GM19351 (cell line): ENCODE measurements around the gene DNMBP.
"Not testable (repeated sequence)": the region's sequence is repeated elsewhere in the genome, so short reads cannot be mapped to it uniquely, and the experiment has no call there.

Experiments used
- ATAC-seq: cut with Tn5 transposase; IDR thresholded peaks from one replicate; pipeline ENCODE4 v1.9.1; 2021; ENCODE audit warnings: mild to moderate bottlenecking, moderate library complexity; ENCODE audit not compliant: unreplicated experiment

DNMBP gene

GRCh38 chr10:99958806-99959205, 50.9 kb downstream of the DNMBP start:
- ATAC-seq: no peak

DNA sequence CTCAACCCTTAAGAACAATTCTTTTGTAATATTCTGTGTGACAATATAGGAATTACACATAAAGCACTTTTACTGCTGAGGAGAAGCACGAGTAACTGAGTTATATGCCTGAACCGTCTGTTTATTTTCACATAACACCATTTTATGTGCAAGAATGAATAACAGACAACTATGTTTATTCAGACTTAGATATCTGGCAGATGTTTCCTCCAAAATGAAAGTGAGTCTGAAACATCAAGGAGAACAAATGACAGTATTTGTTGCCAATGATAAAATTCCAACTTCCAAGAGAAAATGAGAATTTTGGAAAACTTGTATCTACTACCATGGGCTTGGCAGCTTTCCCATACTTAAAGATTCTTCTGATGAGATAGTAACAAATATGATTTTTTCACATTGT, 51.4 kb downstream of the DNMBP start:
- no peak for ATAC-seq

GRCh38 chr10:99953510-99953909, 56.2 kb downstream of the DNMBP start:
- ATAC-seq: not testable (repeated sequence)

GRCh38 chr10:99952799-99953198, 56.9 kb downstream of the DNMBP start:
- ATAC-seq: no peak

DNA sequence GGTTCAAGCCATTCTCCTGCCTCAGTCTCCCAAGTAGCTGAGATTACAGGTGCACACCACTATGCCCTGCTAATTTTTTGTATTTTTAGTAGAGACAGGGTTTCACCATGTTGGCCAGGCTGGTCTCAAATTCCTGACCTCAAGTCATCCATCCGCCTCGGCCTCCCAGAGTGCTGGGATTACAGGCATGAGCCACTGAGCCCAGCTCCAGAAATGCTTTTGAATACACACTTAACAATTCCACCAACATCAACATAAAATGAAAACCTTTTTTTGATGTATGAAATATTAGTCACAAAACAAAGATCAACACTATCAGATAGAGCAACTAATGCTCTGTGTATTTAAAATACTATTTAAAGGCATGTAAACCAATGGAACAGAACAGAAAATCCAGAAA, 63.7 kb downstream of the DNMBP start:
- ATAC-seq: not testable (repeated sequence)

DNA sequence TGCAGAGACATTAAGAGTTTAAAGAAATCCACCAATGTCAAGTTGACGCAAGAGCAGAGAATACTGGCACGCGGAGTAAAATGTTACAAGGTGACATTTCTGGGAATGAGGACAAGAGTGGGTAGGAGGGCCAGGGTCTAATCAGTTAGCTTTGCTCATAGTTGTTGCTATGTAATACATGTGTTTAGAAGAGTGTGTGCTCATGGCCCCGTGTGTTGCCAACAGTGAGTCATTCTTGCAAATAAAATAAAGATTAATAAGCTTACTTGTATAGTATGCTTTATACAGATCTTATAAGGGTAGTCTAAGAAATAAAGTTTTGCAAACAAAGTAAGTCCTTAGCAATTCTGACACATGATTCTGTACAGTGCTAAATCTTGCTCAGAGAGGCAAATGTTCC, 64.5 kb downstream of the DNMBP start:
- ATAC-seq: no peak

- no peak for ATAC-seq
These were observed 64.9 kb downstream of the DNMBP start for GRCh38 chr10:99944860-99945259.

GRCh38 chr10:99943908-99944307, 65.8 kb downstream of the DNMBP start:
- no peak for ATAC-seq

- ATAC-seq: no peak
These were observed 67.6 kb downstream of the DNMBP start for GRCh38 chr10:99941942-99942820.

DNA sequence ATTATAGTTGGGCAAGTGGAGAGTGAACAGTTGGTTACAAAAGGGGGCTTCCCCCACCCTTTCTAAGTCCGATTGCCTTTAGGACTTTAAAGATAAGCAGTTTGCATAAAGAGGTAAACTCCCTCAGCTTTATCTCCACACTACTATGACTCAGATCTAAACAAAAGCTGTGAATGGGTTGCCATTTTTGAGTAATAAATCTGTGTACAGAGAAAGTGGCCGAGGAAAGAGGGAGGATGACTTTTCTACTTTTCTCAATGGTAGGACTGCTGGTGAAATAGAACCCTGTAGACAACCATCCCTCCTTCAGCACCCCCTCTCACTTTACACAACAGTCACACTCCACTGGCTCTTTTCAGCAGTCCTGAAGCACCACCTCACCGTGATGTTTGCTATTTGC, 71.2 kb downstream of the DNMBP start:
- peak; percentile 91 for ATAC-seq

- ATAC-seq: peak; percentile 59
These were observed 72.1 kb downstream of the DNMBP start for GRCh38 chr10:99937630-99938029.

- ATAC-seq: not testable (repeated sequence)
These were observed 77.4 kb downstream of the DNMBP start for GRCh38 chr10:99932203-99932957.

DNA sequence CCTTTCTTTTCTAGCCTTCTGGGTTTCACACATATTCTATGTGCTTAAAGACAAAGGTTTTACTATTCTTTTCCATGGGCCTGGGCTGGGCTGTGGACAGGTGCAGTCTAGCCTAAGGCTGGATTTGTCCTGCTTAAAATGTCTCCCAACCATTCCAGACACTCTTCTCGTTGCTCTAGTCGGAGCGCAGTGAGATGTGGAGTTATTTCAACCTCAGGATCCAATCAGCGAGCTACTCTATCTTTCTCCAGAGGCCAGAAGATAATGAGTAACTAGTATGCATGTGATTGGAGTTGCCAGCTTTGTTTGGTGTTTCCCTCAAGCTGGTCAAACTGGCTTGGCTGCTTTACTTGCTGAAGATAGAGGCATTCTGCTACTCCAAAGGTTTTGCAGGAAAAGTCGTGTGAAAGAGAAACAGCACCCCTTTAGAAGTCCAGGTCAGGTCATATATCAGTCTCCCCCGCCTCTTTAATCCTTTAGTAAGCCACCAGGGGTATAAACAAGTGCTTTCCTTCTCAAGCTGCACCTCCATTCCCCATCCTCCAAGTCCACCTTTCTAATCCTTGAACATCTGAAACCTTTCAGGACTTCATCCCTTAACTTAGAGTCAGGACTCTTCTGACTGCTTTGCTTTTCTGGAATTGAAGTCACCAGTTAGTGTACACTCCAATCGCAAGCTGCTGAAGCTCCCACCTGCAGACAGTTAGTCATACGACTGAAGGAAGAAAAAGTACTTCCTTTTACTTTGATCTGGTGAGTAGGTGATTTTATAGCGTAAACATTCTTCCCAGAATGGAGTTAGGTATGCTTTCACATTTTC, 78.8 kb downstream of the DNMBP start:
- no peak for ATAC-seq

GRCh38 chr10:99929360-99929759, 80.4 kb downstream of the DNMBP start:
- no peak for ATAC-seq

- no peak for ATAC-seq
These were observed 81.9 kb downstream of the DNMBP start for GRCh38 chr10:99927721-99928280.

GRCh38 chr10:99926925-99927720, 82.6 kb downstream of the DNMBP start:
- ATAC-seq: no peak

GRCh38 chr10:99924451-99925255, 85.1 kb downstream of the DNMBP start:
- ATAC-seq: no peak

DNA sequence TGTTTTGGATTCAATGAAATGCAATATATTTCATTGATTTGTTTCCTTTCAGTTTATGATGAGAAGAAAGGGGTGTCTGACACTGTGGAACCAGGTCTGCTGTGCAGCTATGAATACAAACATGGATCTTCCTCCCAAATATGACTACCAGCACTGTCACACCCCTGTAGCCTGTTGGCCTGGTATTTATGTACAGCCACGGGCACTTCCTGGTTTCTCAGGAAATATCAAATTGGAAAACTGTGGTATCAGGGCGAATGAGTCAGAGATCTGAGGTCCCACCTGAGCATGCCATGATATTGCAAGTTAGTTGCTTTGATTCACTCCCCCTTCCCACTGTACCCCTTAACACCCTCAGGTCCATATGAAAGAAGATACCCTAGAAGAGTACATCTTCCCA, 87.8 kb downstream of the DNMBP start:
- ATAC-seq: no peak

GRCh38 chr10:99920901-99921300, 88.8 kb downstream of the DNMBP start:
- ATAC-seq: no peak
